Measurements from ENCODE around the gene IFI27.
"Not testable (repeated sequence)": the region's sequence is repeated elsewhere in the genome, so short reads cannot be mapped to it uniquely, and the experiment has no call there.

Gene IFI27

GRCh38 chr14:94110552-94111181 is at the start of gene IFI27:
Gene IFI27 (plus strand): TSS chr14:94110736.
- DNase-seq (ENCODE audit: low read depth): no peak
- no peak within 1 kb of the TSS for H3K4me3 ChIP-seq (ENCODE audit: low read depth, low read length)
- no peak for TF ChIP-seq MYC (IDR thresholded peaks at IDR 0.05; ENCODE audit: low read depth, low read length)
- TF ChIP-seq POLR2A (IDR thresholded peaks at IDR 0.05; ENCODE audit: extremely low read depth, insufficient read length): no peak
- no peak for TF ChIP-seq MAX (IDR thresholded peaks at IDR 0.05; ENCODE audit: low read depth, low read length)
- TF ChIP-seq, protein P1, sequence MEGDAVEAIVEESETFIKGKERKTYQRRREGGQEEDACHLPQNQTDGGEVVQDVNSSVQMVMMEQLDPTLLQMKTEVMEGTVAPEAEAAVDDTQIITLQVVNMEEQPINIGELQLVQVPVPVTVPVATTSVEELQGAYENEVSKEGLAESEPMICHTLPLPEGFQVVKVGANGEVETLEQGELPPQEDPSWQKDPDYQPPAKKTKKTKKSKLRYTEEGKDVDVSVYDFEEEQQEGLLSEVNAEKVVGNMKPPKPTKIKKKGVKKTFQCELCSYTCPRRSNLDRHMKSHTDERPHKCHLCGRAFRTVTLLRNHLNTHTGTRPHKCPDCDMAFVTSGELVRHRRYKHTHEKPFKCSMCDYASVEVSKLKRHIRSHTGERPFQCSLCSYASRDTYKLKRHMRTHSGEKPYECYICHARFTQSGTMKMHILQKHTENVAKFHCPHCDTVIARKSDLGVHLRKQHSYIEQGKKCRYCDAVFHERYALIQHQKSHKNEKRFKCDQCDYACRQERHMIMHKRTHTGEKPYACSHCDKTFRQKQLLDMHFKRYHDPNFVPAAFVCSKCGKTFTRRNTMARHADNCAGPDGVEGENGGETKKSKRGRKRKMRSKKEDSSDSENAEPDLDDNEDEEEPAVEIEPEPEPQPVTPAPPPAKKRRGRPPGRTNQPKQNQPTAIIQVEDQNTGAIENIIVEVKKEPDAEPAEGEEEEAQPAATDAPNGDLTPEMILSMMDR (IDR thresholded peaks at IDR 0.05; ENCODE audit: low read depth, low read length): no peak

GRCh38 chr14:94062344-94062940 is 48.1 kb upstream of the IFI27 start:
- DNase-seq (ENCODE audit: low read depth): no peak
- TF ChIP-seq POLR2A (IDR thresholded peaks at IDR 0.05; ENCODE audit: extremely low read depth, insufficient read length) (no peak), MYC (IDR thresholded peaks at IDR 0.05; ENCODE audit: low read depth, low read length) (no peak), MAX (IDR thresholded peaks at IDR 0.05; ENCODE audit: low read depth, low read length) (no peak)
- TF ChIP-seq, protein P1 (IDR thresholded peaks at IDR 0.05; ENCODE audit: low read depth, low read length): no peak
- H3K4me3 ChIP-seq (ENCODE audit: low read depth, low read length): no peak overlapping the region

GRCh38 chr14:94066089-94066676 is 44.4 kb upstream of the IFI27 start:
- DNase-seq (ENCODE audit: low read depth): no peak
- TF ChIP-seq POLR2A (IDR thresholded peaks at IDR 0.05; ENCODE audit: extremely low read depth, insufficient read length): no peak
- no peak overlapping the region for H3K4me3 ChIP-seq (ENCODE audit: low read depth, low read length)

DNA sequence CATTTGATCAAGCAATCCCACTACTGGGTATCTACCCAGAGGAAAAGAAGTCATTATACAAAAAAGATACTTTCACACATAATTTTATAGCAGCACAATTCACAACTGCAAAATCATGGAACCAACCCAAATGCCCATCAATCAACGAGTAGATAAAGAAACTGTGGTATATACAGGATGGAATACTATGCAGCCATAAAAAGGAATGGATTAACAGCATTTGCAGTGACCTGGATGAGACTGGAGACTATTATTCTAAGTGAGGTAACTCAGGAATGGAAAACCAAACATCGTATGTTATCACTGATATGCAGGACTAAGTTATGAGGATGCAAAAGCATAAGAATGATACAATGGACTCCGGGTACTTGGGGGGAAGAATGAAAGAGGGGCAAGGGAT is 38.5 kb upstream of the IFI27 start:
- DNase-seq (ENCODE audit: low read depth); H3K4me3 ChIP-seq (ENCODE audit: low read depth, low read length): not testable (repeated sequence)

DNA sequence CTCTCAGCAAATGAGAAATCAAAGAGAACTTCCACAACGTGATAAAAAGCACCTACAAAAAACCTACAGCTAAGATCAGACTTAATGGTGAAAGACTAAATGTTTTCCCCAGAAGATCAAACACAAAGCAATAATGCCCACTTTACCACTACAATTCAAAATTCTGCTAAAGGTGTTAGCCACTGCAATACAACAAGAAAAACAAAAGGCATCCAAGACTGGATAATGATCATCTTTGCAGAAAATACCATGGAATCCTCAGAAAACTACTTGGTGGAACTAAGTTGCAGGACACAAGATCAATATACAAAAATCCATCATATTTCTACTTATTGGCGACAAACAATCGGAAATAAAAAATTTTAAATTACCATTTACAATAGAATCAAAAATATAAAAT is 36.0 kb upstream of the IFI27 start:
- H3K4me3 ChIP-seq (ENCODE audit: low read depth, low read length): no peak overlapping the region
- no peak for DNase-seq (ENCODE audit: low read depth)
- TF ChIP-seq MYC (IDR thresholded peaks at IDR 0.05; ENCODE audit: low read depth, low read length) (no peak), MAX (IDR thresholded peaks at IDR 0.05; ENCODE audit: low read depth, low read length) (no peak), POLR2A (IDR thresholded peaks at IDR 0.05; ENCODE audit: extremely low read depth, insufficient read length) (no peak)
- TF ChIP-seq, protein P1 (IDR thresholded peaks at IDR 0.05; ENCODE audit: low read depth, low read length): no peak

GRCh38 chr14:94075008-94075407 is 35.5 kb upstream of the IFI27 start:
- no peak for DNase-seq (ENCODE audit: low read depth)
- no peak overlapping the region for H3K4me3 ChIP-seq (ENCODE audit: low read depth, low read length)
- TF ChIP-seq, protein P1 (IDR thresholded peaks at IDR 0.05; ENCODE audit: low read depth, low read length): no peak
- no peak for TF ChIP-seq POLR2A (IDR thresholded peaks at IDR 0.05; ENCODE audit: extremely low read depth, insufficient read length)
- TF ChIP-seq MYC (IDR thresholded peaks at IDR 0.05; ENCODE audit: low read depth, low read length): no peak
- no peak for TF ChIP-seq MAX (IDR thresholded peaks at IDR 0.05; ENCODE audit: low read depth, low read length)
